Left renal pelvis (tissue), 4 donors: Measurements from ENCODE around the gene CCDC154. TPM values are rescaled to one million over a fixed set of nuclear protein-coding genes. Genes with fewer than 3 reads are reported as not detected.

Source experiments
- DNase-seq, 4 donors: peaks; one replicate each; pipeline ENCODE4 v3.0.0-alpha.2; 2013; ENCODE audit warnings: low read depth in 4 of 4, low spot score in 3 of 4
- polyA plus RNA-seq, 4 donors: library from polyadenylated mRNA; unstranded; fragments of 120-200 nt; gene quantifications; one replicate each; pipeline ENCODE4 v1.2.1, GENCODE V29; 2013; ENCODE audit not compliant: insufficient read length in 4 of 4

Gene CCDC154
- polyA plus RNA-seq, 4 donors: 1.4 to 4.1 (median 2.0) TPM

DNA sequence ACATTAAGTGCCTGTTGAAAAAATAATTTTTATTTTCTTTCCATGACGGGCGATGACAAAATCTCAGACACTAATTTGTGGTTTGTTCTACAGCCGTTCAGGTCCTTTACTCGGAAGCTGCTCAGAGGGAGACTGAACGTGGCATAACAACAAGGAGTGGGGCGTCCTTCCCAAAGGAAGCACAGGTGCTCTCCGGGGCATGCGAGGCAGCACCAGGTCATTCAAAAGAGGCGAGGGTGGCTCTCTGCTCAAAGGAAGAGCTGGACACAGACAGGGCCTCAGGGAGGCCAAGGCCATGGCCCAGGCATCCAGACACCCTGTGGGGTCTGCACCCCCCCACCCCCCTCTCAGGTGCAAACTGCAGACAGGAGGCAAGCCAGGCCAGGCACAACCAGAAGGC lies 46.0 kb downstream of the CCDC154 start:
- no peak for DNase-seq

DNA sequence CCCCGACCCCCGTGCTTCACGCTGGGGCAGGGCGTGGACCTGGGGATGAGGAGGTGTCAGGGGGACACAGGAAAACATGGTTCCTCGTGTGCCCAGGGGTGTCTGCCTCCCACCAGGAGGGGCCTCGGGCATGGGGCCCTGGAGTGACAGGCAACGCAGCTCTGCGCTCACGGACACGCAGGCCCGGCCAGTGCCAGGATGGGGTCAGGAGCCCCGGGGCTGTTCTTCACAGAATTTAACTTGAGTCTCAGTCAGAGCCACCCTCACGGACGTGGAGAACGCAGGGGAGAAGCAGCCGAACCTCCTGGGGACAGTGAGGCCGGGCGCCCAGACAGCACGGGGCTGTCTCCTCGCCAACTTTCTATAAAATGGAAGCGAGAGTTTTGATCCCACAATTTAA lies 46.6 kb downstream of the CCDC154 start:
- DNase-seq: no peak

DNA sequence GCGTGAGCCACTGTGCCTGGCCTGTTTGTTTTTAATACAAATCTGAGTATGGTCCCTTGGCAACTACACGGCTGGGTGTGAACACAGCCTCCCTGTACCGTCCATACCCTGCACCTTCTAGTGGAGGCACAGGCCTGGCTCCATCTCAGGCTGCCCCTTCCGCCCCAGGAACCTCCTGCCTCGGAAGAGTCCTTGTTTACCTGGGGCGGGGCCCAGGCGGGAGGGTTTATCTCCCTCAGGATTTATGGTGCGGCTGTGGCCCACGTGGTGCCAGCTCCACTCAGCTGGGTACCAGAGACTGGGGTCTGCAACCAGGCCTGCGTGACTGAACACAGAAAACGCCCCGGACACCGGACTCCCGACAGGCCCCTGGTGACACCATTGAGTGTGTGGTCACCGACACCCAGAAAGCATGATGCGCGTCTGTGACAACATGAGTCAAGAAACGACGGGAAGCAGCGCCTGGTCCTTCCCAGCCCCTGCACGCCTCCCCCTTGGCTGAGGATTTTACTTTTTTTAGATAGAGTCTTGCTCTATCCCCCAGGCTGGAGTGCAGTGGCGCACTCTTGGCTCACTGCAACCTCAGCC lies 48.8 kb downstream of the CCDC154 start:
- DNase-seq: no peak

DNA sequence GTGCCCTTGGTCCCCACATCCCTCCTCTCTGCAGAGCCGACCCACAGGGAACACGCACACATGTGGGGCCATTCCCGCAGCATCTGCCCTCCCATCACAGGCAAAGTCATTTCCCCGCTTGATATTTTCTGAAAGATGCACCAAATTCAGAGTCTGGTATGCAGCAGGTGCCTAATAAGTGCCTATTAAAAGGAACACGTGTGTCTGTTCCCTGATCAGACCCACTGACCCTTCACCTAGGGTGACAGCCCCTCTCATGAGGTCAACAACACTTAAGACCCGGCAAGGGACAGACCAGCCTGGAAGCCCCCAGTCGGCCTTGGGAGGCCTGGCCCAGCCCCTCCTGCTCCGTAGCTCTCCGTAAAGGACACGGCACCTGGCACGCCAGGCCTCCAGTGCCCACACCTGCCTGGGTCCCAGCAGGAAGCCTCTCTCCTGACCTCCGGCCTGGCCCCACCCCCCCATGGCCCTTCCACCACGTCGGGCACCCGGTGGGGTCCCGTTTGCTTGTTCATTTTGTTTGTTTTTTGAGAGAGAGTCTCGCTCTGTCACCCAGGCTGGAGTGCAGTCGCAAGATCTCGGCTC lies 49.9 kb downstream of the CCDC154 start:
- no peak for DNase-seq

DNA sequence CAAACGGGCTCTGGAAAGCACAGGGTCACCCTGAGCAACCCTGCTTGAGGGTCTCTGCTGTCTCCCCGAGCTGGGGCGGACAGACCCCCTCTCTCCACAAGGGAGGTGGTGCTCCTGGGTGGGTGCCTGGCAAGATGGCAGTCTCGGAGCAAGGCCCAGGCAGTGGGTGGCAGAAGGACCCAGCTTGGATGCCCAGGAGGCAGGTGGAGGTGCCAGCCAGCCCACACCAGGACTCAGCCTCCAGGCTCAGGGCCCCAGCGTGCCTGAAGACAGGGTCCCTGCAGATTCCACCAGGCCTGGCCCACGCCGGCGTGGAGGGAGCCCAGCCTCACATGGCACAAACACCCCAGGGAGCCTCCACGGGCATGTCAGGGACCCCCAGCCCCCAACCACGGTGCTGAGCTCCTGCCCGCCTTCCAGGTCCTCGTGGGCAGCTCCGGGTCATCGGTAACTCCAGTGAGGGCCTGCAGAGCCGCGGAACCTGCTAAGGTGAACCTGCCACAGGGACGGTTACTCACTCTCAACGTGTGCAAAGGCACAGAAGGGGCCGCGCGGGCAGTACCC lies 50.7 kb downstream of the CCDC154 start:
- DNase-seq: no peak

DNA sequence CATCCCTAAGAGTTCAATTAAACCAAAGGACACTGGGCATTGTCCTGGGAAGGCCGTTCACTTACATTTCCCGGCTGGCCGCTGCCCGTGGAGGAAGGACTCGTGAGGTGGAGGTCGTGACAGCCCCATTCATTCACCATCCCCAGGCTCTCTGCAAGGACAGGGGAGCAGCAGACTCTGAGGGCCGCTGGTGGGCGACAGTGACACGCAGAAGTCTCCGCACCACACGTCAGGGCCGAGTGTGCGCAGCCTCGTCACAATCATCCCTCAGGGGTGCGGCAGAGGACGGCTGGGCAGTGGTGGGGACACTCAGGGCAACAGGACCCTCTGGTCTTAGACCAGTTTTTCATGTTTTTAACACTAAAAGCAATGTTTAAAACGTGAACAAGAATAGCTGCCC lies 51.5 kb downstream of the CCDC154 start:
- no peak for DNase-seq

DNA sequence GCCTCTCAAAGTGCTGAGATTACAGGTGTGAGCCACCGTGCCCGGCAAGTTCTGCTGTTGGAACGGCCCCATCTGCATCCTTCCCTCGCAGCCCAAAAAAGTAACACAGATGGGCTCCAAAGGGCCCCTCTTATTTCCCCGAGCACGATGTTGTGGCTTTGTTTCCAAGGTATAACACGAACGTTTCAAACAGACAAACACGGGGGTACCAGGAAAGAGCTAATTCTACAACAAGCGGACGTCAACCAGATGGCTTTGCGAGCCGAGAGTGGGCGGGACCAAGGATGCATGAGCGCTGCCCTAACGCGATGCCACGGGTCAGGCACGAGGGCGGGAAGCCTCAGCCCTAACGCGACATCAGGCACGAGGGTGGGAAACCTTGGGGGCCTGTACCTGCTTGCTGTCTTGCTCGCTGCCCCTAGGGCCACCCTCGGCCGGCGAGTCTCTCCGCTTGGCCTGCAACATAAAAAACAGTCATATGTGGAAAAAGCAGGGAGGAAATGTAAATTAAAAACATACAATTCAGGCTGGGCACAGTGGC lies 54.0 kb downstream of the CCDC154 start:
- DNase-seq: no peak

DNA sequence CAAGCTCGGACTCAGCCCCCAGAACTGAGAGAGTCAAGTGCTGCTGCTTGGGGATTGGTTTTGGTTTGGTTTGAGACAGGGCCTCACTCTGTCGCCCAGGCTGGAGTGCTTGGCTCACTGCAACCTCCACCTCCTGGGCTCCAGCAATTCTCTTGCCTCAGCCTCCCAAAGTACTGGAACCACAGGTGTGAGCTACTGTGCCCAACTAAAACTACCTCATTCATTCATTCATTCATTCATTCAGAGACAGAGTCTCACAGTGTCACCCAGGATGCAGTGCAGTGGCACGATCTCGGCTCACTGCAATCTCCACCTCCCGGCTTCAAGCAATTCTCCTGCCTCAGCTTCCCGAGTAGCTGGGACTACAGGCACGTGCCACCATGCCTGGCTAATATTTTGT lies 54.6 kb downstream of the CCDC154 start:
- DNase-seq: no peak

DNA sequence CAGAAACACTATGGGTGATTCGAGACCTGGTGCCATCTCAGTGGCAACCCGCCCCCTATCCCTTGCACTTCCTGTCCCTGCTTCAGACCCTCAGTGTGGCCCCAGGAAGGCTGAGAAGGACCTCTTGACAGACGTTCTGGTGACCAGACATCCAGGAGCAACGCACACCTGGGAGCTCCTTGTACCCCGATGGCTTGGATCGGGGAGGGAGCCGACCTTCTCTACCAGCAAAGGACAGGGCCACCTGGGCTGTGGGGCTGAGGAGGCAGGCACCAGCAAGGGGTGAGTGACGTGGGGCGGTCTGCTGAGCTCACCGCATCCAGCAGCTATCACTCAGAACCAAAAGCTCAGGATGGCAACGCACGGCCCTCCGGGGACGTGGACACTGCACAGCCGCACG lies 57.0 kb downstream of the CCDC154 start:
- no peak for DNase-seq

DNA sequence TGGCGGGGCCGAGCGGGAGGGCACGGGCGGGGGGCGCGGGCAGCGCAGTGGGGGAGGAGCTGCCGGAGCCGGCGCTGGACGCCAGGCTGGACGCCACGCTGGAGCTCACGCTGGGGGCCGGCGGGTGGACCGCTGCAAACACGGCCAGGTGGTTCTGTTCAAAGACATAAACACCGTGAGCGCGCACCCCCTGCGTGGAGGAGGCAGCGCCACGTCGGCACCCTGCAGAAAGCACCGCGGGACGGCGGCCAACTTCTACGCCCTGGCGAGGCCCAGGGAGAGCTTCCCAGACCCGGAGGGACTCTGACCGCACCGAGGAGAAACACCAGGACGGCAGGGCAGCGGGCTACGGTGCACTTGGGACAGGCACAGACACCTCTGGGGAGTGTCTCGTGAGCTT lies 59.1 kb downstream of the CCDC154 start:
- no peak for DNase-seq

Other genes with a start within 250 kb of the CCDC154 start
- gene TPSG1, start 219.3 kb downstream of the CCDC154 start, polyA plus RNA-seq: 1 to 10 TPM in 1 of 4 donors, under 1 TPM in 3; 0.30 to 1.1 (median 0.50) TPM
- gene TPSB2, start 214.4 kb downstream of the CCDC154 start, polyA plus RNA-seq: under 1 TPM in 1 of 4 donors, not detected in 3; 0.12 TPM
- under 1 TPM in 3 of 4 donors, not detected in 1; 0.16 to 0.48 (median 0.42) TPM for gene TPSAB1, start 203.9 kb downstream of the CCDC154 start, polyA plus RNA-seq
- not detected for gene TPSD1, start 188.5 kb downstream of the CCDC154 start, polyA plus RNA-seq
- gene UBE2I, start 134.9 kb downstream of the CCDC154 start, polyA plus RNA-seq: 100 to 1,000 TPM; 164 to 183 (median 167) TPM
- gene BAIAP3, start 110.9 kb downstream of the CCDC154 start, polyA plus RNA-seq: 1 to 10 TPM in 3 of 4 donors, under 1 TPM in 1; 0.91 to 8.0 (median 4.6) TPM
- 10 to 100 TPM; 36.0 to 59.7 (median 38.8) TPM for gene TSR3, start 92.7 kb downstream of the CCDC154 start, polyA plus RNA-seq
- gene GNPTG, start 92.6 kb downstream of the CCDC154 start, polyA plus RNA-seq: 10 to 100 TPM; 54.1 to 76.1 (median 56.8) TPM
- gene UNKL, start 29.9 kb downstream of the CCDC154 start, polyA plus RNA-seq: 10 to 100 TPM; 10.2 to 29.3 (median 16.3) TPM
- gene UQCC4, start 23.8 kb downstream of the CCDC154 start, polyA plus RNA-seq: 10 to 100 TPM; 10.5 to 14.2 (median 11.5) TPM
- gene PERCC1, start 13.5 kb downstream of the CCDC154 start, polyA plus RNA-seq: under 1 TPM in 1 of 4 donors, not detected in 3; 0.25 TPM
- gene CLCN7, start 30.5 kb upstream of the CCDC154 start, polyA plus RNA-seq: 10 to 100 TPM; 38.3 to 68.6 (median 47.1) TPM
- gene PTX4, start 44.4 kb upstream of the CCDC154 start, polyA plus RNA-seq: under 1 TPM in 1 of 4 donors, not detected in 3; 0.11 TPM
- 10 to 100 TPM; 23.3 to 51.8 (median 29.3) TPM for gene TELO2, start 48.8 kb upstream of the CCDC154 start, polyA plus RNA-seq
- 10 to 100 TPM; 14.7 to 22.7 (median 19.2) TPM for gene TMEM204, start 89.1 kb upstream of the CCDC154 start, polyA plus RNA-seq
- 10 to 100 TPM; 27.2 to 50.1 (median 37.1) TPM for gene IFT140, start 167.5 kb upstream of the CCDC154 start, polyA plus RNA-seq
- gene CRAMP1, start 167.8 kb upstream of the CCDC154 start, polyA plus RNA-seq: 10 to 100 TPM; 15.1 to 27.5 (median 18.6) TPM
- 10 to 100 TPM; 49.3 to 88.7 (median 87.9) TPM for gene JPT2, start 233.7 kb upstream of the CCDC154 start, polyA plus RNA-seq